Measurements from ENCODE around the gene ARRB2. TPM values are rescaled to one million over a fixed set of nuclear protein-coding genes. Genes with fewer than 3 reads are reported as not detected.

Gene ARRB2
- total RNA-seq, 6 experiments from 2014 or later = 18.2 to 38.6 (median 23.9) TPM

DNA sequence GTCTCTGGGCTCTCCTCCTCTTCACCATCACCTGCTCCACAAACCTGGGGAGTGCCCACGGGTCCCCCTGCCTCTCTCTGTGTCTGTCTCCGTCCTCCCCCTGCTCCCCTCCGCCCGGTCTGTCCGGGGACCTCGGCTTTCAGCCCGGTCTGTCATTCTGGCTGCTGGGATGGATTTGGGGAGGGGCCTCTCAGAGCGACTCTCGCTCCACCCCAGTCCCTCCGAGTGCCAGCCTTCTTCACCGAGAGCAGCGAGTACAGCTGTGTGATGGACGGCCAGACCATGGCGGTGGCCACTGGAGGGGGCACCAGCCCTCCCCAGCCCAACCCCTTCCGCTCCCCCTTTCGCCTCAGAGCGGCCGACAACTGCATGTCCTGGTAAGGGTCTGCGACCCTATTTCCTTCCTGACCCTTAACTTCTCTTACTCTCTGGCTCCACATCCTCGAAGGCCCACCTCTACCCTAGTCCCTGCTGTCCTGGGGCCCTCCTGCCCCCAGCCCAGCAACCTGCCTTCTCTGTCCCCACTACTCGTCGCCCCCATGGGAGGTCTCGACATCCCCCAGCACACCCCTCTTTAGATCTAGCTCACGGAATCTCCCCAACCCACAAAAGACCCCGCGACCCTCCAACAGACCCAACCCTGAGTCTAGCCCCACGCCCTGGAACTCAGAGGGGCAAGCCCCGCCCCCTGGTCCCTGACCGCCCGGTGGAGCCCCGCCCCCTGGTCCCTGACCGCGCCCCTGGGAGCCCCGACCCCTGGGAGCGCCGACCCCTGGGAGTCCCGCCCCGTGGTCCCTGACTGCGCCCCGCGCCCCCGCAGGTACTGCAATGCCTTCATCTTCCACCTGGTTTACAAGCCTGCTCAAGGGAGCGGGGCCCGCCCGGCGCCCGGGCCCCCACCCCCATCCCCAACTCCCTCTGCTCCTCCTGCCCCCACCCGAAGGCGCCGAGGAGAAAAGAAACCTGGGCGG is 34.9 kb downstream of the ARRB2 start:
- Histone ChIP-seq H3K4me1 (no peaks in the 10 kb centered on the region), H3K36me3 (no peaks in the 10 kb centered on the region), H3K27me3 (no peaks in the 10 kb centered on the region), H3K9me3 (no peaks in the 10 kb centered on the region), H3K4me3 (no peak overlapping the region), H3K27ac (no peak overlapping the region)
- TF ChIP-seq CTCF (IDR thresholded peaks at IDR 0.05) = no peak
- no peak for TF ChIP-seq POLR2A (IDR thresholded peaks at IDR 0.05)
- ATAC-seq = no peak
- peak in 1 of 3 donors; percentile 55 for DNase-seq
- WGBS (ENCODE audit: insufficient coverage, low coverage, low lambda C conversion rate, missing lambda C conversion rate) = 36% methylated on average over 22 of the region's 51 CpGs
- intact Hi-C loops (cut with DNase I) = no loop called here

GRCh38 chr17:4747847-4748246 is 37.4 kb downstream of the ARRB2 start:
- TF ChIP-seq POLR2A (IDR thresholded peaks at IDR 0.05) = peak; percentile 31
- TF ChIP-seq CTCF (IDR thresholded peaks at IDR 0.05) = no peak
- Histone ChIP-seq H3K27me3 (no peaks in the 10 kb centered on the region), H3K4me3 (no peak overlapping the region), H3K36me3 (no peaks in the 10 kb centered on the region), H3K9me3 (no peaks in the 10 kb centered on the region), H3K27ac (peak overlapping the region in 2 of 3 donors; percentile 11 to 21), H3K4me1 (peaks cover 0 to 6% (median 0%) of the 10 kb centered on the region in 4 donors)
- ATAC-seq = peak; percentile 47 to 72 (median 61)
- intact Hi-C loops (cut with DNase I) = no loop called here
- WGBS (ENCODE audit: insufficient coverage, low coverage, low lambda C conversion rate, missing lambda C conversion rate) = 31% methylated on average over 5 of the region's 5 CpGs
- peak in 1 of 3 donors; percentile 28 for DNase-seq

GRCh38 chr17:4748686-4749085 is 38.3 kb downstream of the ARRB2 start:
- Histone ChIP-seq H3K9me3 (no peaks in the 10 kb centered on the region), H3K4me3 (no peak overlapping the region), H3K36me3 (no peaks in the 10 kb centered on the region), H3K27me3 (no peaks in the 10 kb centered on the region), H3K27ac (peak overlapping the region in 2 of 3 donors; percentile 11 to 21), H3K4me1 (peaks cover 0 to 6% (median 0%) of the 10 kb centered on the region in 4 donors)
- TF ChIP-seq POLR2A (IDR thresholded peaks at IDR 0.05) (no peak), CTCF (IDR thresholded peaks at IDR 0.05) (no peak)
- intact Hi-C loops (cut with DNase I) = no loop called here
- ATAC-seq (peak in 3 of 4 donors; percentile 18 to 43 (median 28)), DNase-seq (no peak)
- 37% methylated on average over 4 of the region's 4 CpGs for WGBS (ENCODE audit: insufficient coverage, low coverage, low lambda C conversion rate, missing lambda C conversion rate)

GRCh38 chr17:4750606-4751005 is 40.2 kb downstream of the ARRB2 start:
- H3K27ac ChIP-seq = no peak overlapping the region
- WGBS (ENCODE audit: insufficient coverage, low coverage, low lambda C conversion rate, missing lambda C conversion rate) = 6% methylated on average over 2 of the region's 3 CpGs
- no peak for TF ChIP-seq POLR2A (IDR thresholded peaks at IDR 0.05)
- no peak for TF ChIP-seq CTCF (IDR thresholded peaks at IDR 0.05)
- intact Hi-C loops (cut with DNase I) = no loop called here
- DNase-seq (no peak), ATAC-seq (peak in 2 of 4 donors; percentile 27 to 48)
- H3K27me3 ChIP-seq = no peaks in the 10 kb centered on the region
- H3K36me3 ChIP-seq = no peaks in the 10 kb centered on the region
- H3K4me3 ChIP-seq = no peak overlapping the region
- H3K9me3 ChIP-seq = no peaks in the 10 kb centered on the region
- peaks cover 0 to 6% (median 0%) of the 10 kb centered on the region in 4 donors for H3K4me1 ChIP-seq
